Activated naive CD8-positive, alpha-beta T cell treated with anti-CD3 and anti-CD28 coated beads for 36 hours (primary cell): Measurements from ENCODE around the gene HS6ST3. TPM values are rescaled to one million over a fixed set of nuclear protein-coding genes. Genes with fewer than 3 reads are reported as not detected.

Experiments
- DNase-seq: peaks from one replicate; pipeline ENCODE4 v3.0.0; 2021
- H3K27ac Mint-ChIP-seq: one replicate; pipeline ENCODE4 v1.8.0; 2022; ENCODE audit warnings: mild to moderate bottlenecking, moderate library complexity, mixed read lengths
- H3K27me3 Mint-ChIP-seq: one replicate; pipeline ENCODE4 v1.8.0; 2022; ENCODE audit warnings: mild to moderate bottlenecking, mixed read lengths
- H3K36me3 Mint-ChIP-seq: one replicate; pipeline ENCODE4 v1.8.0; 2021; ENCODE audit warnings: mild to moderate bottlenecking, mixed read lengths
- H3K4me1 Mint-ChIP-seq: one replicate; pipeline ENCODE4 v1.8.0; 2021; ENCODE audit warnings: mixed read lengths
- H3K4me3 Mint-ChIP-seq: one replicate; pipeline ENCODE4 v1.8.0; 2022; ENCODE audit warnings: mild to moderate bottlenecking, moderate library complexity, mixed read lengths
- H3K9me3 Mint-ChIP-seq: one replicate; pipeline ENCODE4 v1.8.0; 2022; ENCODE audit warnings: mixed read lengths
- total RNA-seq, 2 experiments: library from RNA; stranded (reverse); gene quantifications; one replicate each; pipeline ENCODE4 v1.2.3, GENCODE V29; 2021

Gene HS6ST3
- total RNA-seq, 2 experiments from 2014 or later: not detected

DNA sequence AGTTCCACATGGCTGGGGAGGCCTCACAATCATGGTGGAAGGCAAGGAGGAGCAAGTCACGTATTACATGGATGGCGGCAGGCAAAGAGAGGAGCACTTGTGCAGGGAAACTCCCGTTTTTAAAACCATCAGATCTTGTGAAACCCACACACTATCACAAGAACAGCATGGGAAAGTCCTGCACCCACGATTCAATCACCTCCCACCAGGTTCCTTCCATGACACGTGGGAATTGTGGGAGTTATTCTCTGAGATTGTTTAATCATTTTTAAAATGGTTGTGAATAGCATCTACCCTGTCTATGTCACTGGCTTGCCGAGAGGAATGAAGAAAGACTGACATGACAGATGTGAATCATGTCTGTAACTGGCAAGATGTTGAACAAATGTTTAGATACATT lies 301.7 kb downstream of the HS6ST3 start:
- Mint-ChIP-seq H3K4me1 (no peaks in the 10 kb centered on the region), H3K27me3 (no peaks in the 10 kb centered on the region), H3K4me3 (no peak overlapping the region), H3K36me3 (no peaks in the 10 kb centered on the region), H3K27ac (no peak overlapping the region), H3K9me3 (peaks cover 7% of the 10 kb centered on the region)
- DNase-seq: no peak

DNA sequence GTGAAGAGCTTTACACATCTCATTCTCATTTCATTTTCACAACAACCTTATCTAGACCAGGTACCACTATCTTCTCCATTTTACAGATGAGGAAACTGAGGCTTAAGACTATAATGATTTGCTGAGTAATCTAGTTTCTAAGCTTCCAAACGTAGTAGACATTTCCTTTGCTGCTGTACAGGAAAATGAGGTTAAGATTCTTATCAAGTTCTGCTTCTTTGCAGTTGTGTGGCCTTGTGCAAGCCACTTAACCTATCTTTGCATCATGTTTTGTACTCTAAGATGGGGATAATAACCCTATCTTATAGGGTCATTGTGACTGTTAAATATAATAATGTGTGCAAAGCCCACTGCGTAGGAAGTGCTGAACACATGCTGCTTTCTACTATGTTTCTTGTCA lies 307.9 kb downstream of the HS6ST3 start:
- no peaks in the 10 kb centered on the region for H3K27me3 Mint-ChIP-seq
- no peaks in the 10 kb centered on the region for H3K4me1 Mint-ChIP-seq
- H3K27ac Mint-ChIP-seq: no peak overlapping the region
- no peak for DNase-seq
- H3K4me3 Mint-ChIP-seq: no peak overlapping the region
- H3K9me3 Mint-ChIP-seq: peaks cover 4% of the 10 kb centered on the region
- H3K36me3 Mint-ChIP-seq: no peaks in the 10 kb centered on the region

DNA sequence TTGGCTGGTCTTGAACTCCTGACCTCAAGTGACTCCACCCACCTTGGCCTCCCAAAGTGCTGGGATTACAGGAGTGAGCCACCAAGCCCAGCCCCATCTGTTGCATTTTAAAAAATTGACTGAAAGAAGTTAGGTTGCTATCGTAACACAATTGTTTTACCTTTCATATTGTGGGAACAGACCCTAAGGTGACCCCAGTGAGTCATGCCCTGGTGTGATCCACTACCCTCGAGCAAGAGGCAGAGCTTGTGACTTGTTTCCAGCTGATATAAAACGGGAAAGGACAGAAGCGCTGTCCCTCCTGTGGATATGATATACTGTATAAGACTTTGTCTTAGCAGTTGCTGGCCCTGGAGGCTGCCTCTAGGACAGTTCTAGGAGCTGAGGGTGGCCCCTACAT lies 308.6 kb downstream of the HS6ST3 start:
- no peak for DNase-seq
- Mint-ChIP-seq H3K4me3 (no peak overlapping the region), H3K27ac (no peak overlapping the region), H3K4me1 (no peaks in the 10 kb centered on the region), H3K36me3 (no peaks in the 10 kb centered on the region), H3K27me3 (no peaks in the 10 kb centered on the region), H3K9me3 (peaks cover 2% of the 10 kb centered on the region)

DNA sequence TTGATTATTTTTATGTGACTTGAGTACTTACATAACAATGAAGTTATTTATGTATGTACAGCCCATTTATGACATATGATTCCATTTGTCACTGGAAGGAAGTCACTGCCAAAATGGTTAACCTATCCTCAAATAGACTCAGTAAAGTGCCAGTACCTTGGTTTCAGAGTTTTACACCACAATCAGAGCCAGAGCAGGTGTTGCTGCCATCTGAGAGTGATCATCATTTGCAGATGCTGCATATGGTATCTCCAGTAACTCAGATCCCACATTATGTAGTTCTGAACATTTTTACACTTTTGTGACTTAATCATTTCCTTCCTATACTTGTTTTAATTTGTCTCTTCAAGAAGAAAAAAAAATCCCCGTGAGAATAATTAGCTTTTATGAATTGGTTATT lies 313.3 kb downstream of the HS6ST3 start:
- Mint-ChIP-seq H3K36me3 (no peaks in the 10 kb centered on the region), H3K27me3 (no peaks in the 10 kb centered on the region)

DNA sequence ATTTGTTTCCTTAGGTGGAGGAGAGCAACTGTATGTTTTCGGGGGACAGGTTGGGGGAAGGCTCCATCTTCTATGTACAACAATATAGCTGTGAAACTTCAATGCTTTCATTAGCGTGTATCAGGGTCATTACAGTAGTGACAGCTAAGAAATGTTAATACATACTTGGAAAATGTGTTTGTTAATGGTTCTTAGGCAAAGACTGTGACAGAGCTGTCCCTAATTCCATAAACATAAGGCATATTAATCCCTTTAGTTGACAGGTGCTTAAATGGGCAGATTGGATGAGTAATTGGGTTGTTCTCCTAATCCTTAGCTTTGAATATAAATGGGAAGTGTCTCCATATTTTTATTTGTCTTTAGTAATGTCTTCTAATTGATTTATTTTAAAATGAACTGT lies 313.7 kb downstream of the HS6ST3 start:
- no peak overlapping the region for H3K27ac Mint-ChIP-seq

More for the DNA sequence above, 313.3 kb downstream of the HS6ST3 start:
- Mint-ChIP-seq H3K4me1 (no peaks in the 10 kb centered on the region), H3K4me3 (no peak overlapping the region), H3K27ac (no peak overlapping the region), H3K9me3 (peaks cover 2% of the 10 kb centered on the region)
- no peak for DNase-seq

DNA sequence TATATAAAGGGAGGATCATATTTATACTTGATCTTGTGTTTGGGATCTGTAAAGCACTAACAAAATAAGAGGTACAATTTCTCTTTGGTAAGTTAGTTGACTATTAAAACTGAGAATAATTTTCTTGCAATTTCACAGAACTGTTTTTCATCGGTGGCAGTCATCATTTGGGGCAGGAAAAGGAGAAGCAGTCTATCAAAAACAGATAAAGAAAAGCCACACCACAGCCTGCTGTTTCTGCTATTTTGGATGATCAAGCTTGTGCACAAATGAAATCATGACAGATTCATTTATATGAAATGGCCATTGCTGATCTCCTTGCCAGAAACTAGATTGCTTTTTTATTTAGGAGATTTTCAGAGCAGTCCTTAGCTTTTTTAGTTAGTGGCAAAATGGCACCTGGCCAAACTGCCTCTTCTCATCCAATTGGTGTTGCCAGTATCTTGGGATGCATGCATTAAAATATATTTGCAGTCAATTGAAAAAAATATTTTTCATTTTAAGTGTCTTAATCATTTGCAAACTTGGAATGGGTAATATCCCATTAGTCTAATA lies 326.0 kb downstream of the HS6ST3 start:
- no peak overlapping the region for H3K4me3 Mint-ChIP-seq
- H3K27me3 Mint-ChIP-seq: no peaks in the 10 kb centered on the region
- peaks cover 7% of the 10 kb centered on the region for H3K9me3 Mint-ChIP-seq
- no peaks in the 10 kb centered on the region for H3K36me3 Mint-ChIP-seq
- H3K4me1 Mint-ChIP-seq: no peaks in the 10 kb centered on the region
- DNase-seq: no peak
- H3K27ac Mint-ChIP-seq: no peak overlapping the region

More for the DNA sequence above, 313.7 kb downstream of the HS6ST3 start:
- H3K27me3 Mint-ChIP-seq: no peaks in the 10 kb centered on the region
- no peak for DNase-seq
- peaks cover 2% of the 10 kb centered on the region for H3K9me3 Mint-ChIP-seq
- no peak overlapping the region for H3K4me3 Mint-ChIP-seq
- H3K4me1 Mint-ChIP-seq: no peaks in the 10 kb centered on the region
- H3K36me3 Mint-ChIP-seq: no peaks in the 10 kb centered on the region

DNA sequence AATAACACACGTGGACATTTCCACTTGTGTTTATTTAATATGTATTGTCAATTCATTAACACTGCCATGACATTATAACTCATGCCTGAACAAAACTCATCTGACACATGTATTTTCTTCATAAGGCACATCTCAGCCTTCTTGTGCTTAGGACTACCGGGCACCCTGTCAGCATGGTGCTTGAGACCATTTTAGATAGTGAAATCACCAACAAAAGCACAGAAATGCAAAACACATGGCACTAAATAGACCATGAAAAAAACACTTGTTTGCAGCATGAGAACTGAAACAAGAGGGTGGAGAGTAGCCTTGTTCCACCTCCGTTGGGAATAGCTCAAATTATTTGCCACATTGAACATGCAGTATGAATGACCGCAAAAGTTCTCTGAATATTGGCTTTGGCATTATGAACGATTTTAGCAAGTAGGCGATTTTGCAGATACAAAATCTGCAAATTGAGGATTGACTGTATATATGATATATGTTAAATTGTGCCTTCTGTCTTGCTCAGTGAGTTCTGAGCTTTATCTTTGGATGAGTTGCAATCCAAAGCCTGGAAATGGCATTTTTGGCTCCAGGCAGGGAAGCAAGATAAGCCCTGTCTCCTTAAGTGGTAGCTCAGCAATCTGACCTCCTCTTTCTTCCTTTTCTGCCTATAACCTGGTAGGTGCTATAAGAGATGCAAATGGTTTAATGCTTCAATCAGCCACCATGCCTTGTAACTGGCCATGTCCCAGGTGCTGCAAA lies 328.2 kb downstream of the HS6ST3 start:
- Mint-ChIP-seq H3K4me3 (no peak overlapping the region), H3K4me1 (no peaks in the 10 kb centered on the region), H3K27ac (no peak overlapping the region), H3K36me3 (no peaks in the 10 kb centered on the region), H3K27me3 (no peaks in the 10 kb centered on the region), H3K9me3 (peaks cover 4% of the 10 kb centered on the region)
- DNase-seq: no peak

DNA sequence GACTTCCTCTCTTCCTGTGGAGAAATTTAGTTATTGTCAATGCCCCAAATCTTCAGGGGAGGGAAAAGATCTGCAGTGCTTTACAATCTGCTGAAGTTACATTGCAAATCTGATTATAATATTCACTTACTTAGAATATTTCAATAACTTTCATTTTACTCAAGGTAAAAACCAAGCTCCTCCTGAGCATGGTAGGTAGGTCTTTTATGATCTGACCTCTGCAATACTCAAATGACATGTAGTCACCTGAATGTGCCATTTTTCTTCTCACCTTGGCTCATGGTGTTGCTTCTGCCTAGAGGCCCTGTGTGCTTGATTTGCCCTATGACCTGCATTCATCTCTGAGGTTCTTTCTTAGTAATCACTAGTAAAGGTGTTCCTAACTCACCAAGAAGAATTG lies 331.4 kb downstream of the HS6ST3 start:
- no peaks in the 10 kb centered on the region for H3K36me3 Mint-ChIP-seq
- H3K4me3 Mint-ChIP-seq: no peak overlapping the region
- no peak overlapping the region for H3K27ac Mint-ChIP-seq
- no peaks in the 10 kb centered on the region for H3K27me3 Mint-ChIP-seq
- peaks cover 4% of the 10 kb centered on the region for H3K9me3 Mint-ChIP-seq
- DNase-seq: no peak
- no peaks in the 10 kb centered on the region for H3K4me1 Mint-ChIP-seq

DNA sequence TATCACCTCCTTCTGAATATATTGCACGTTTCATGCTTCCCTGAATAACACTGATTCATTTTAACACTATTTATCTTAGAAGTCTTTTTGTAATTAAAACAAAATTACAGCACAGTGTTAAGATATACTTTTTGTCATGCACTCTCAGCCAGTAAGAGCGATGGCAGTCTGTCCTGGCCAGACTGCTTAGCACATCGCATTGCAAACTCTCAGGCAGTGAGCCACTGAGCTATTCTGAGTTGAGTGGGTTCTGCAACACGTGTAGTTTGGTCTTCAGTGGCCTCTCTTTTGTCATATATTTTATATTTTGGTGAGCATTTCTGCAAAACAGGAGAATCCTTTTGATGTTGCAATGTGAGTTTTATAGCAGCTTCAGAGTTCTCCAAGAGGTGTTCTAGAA lies 332.1 kb downstream of the HS6ST3 start:
- no peaks in the 10 kb centered on the region for H3K27me3 Mint-ChIP-seq
- DNase-seq: no peak
- peaks cover 4% of the 10 kb centered on the region for H3K9me3 Mint-ChIP-seq
- H3K36me3 Mint-ChIP-seq: no peaks in the 10 kb centered on the region
- H3K27ac Mint-ChIP-seq: no peak overlapping the region
- no peaks in the 10 kb centered on the region for H3K4me1 Mint-ChIP-seq
- H3K4me3 Mint-ChIP-seq: no peak overlapping the region

DNA sequence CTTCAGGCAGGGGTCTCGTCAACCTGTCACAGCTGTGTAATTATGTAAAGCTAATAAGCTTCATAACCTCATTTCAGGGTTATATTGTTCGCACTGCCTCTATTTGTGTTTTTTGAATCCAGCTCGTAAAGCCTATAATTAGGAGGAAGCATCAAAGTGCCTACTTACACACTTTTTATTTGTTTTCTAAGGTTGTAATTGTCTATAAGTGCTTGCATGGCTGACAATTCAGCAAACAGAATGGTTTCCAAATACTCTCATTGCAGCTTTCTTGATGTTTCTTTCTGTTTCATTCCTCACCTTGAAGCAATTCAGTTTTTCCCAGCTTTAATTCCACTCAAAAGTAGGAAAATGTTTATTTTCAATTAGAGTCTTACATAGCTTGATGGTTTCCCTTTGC lies 336.3 kb downstream of the HS6ST3 start:
- H3K9me3 Mint-ChIP-seq: peaks cover 7% of the 10 kb centered on the region
- H3K27ac Mint-ChIP-seq: no peak overlapping the region
- no peaks in the 10 kb centered on the region for H3K36me3 Mint-ChIP-seq
- no peak for DNase-seq
- H3K27me3 Mint-ChIP-seq: no peaks in the 10 kb centered on the region
- H3K4me3 Mint-ChIP-seq: no peak overlapping the region
- no peaks in the 10 kb centered on the region for H3K4me1 Mint-ChIP-seq

DNA sequence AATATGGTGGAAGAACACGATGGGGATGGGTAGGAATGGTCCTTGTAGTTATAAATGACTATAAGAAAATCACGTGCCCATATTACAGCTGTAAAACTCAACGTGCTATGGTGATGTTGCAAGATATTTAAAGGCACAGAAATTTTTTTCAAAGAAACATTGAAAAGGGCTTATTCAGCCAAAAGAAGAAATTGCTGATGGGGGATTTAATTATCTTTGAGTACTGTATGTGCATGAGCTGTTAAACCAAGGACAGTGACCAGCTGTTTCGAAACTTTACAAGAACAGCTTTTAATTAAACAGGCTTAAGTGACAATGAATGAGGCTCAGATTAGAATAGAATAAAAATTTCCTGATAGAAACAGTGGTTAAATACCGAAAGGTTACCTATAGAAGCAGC lies 339.0 kb downstream of the HS6ST3 start:
- Mint-ChIP-seq H3K36me3 (no peaks in the 10 kb centered on the region), H3K4me3 (no peak overlapping the region), H3K27ac (no peak overlapping the region), H3K27me3 (no peaks in the 10 kb centered on the region), H3K4me1 (no peaks in the 10 kb centered on the region), H3K9me3 (peaks cover 8% of the 10 kb centered on the region)
- no peak for DNase-seq

DNA sequence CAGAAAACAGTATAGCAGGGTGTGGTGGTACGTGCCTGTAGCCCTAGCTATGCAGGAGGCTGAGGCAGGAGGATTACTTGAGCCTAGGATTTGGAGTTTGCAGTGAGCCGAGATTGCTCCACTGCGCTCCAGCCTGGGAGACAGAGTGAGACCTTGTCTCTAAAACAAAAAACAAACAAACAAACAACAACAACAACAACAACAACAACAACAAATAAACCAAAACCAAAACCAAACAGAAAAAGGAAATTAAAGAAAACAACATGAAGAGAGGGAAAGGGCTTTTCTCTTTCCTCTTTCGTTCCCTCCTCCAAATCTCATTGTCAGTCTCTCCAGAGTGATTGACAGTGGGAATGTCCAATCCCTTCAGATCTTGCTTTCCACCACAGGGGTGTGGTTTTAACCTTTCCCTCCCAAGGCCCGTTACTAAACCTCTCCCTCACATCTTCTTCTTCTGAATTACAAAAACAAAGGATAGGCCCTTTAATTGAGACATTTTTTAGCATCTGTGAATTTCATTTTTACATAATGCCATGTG lies 341.2 kb downstream of the HS6ST3 start:
- no peak overlapping the region for H3K27ac Mint-ChIP-seq
- no peaks in the 10 kb centered on the region for H3K36me3 Mint-ChIP-seq
- H3K4me3 Mint-ChIP-seq: no peak overlapping the region
- no peaks in the 10 kb centered on the region for H3K27me3 Mint-ChIP-seq
- peaks cover 8% of the 10 kb centered on the region for H3K9me3 Mint-ChIP-seq
- no peaks in the 10 kb centered on the region for H3K4me1 Mint-ChIP-seq
- no peak for DNase-seq

DNA sequence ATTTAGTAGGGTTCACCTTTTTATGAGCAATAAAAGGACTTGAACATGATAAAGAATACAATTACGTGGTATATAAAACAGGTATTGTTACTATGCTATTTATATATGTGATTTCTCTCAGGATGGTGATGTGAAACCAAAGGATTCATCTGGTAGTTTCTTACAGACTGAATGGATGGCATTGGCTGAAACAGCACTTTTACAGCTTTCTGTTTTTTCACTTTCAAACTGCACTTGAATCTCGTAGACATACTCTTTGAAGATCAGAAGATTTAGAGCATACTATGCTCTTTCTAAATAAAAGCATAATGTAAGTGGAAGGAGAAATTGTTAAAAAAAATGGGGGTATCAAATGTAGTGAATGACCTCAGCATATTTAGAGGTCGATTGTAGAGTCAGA lies 354.8 kb downstream of the HS6ST3 start:
- Mint-ChIP-seq H3K4me3 (no peak overlapping the region), H3K9me3 (no peaks in the 10 kb centered on the region), H3K27me3 (no peaks in the 10 kb centered on the region), H3K4me1 (no peaks in the 10 kb centered on the region), H3K27ac (no peak overlapping the region), H3K36me3 (no peaks in the 10 kb centered on the region)
- no peak for DNase-seq

DNA sequence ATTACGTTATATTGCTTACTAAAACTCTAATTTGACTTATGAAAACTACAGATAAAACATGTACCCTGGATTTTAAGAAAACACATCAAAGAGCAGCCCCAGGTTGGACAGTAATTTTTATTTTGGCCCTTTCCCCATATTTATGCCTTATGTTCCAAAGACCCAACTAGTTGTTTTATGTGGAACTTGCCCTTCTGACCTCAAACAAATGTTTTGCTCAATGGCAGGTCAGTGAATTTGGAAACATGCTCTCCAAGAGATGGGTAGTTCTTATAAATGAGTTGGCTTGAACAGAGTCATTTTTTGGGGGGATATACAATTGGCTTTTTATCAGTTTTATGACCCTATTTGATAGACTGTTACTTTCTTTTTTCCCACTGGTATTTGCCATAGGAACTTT lies 360.0 kb downstream of the HS6ST3 start:
- no peak for DNase-seq
- Mint-ChIP-seq H3K36me3 (no peaks in the 10 kb centered on the region), H3K4me3 (no peak overlapping the region), H3K9me3 (no peaks in the 10 kb centered on the region), H3K27me3 (no peaks in the 10 kb centered on the region), H3K27ac (no peak overlapping the region), H3K4me1 (no peaks in the 10 kb centered on the region)

DNA sequence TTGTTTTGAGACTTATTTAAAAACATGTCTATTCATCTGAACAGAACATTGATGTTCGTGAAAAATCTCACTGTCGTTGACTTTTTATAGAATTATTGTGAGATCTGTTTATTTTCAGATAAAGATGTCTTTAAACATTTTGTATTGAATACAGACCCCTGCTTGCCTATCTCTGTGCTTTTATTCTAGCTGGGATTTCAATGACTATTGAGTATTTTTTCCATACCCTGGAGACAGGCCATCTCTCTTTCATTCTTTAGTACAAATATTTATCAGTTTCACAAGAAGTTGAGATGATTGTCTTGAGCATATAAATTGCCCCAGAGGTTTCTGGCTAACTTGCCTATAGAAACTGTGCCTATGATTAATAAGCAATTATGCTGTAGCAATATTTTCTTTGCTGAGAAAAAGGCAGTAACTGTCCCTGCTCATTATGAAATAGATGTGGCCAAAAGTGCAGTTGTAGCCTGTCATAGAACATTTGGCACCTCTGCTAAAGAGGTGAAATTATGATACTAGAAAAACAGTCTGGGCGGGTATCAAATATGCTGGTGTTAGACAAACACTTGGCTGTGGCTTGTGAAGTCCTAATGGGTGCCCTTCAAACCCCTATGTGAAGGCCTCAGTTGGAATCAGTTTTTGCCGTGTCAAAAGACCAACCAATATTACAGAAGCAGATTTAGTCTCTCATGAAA lies 360.6 kb downstream of the HS6ST3 start:
- Mint-ChIP-seq H3K4me3 (no peak overlapping the region), H3K36me3 (no peaks in the 10 kb centered on the region), H3K27ac (no peak overlapping the region), H3K9me3 (no peaks in the 10 kb centered on the region), H3K4me1 (no peaks in the 10 kb centered on the region), H3K27me3 (no peaks in the 10 kb centered on the region)
- DNase-seq: no peak
